Measurements from ENCODE around the gene JUNB.
A peak's percentile ranks its signal among the peaks of the same experiment; 100 is the strongest.

JUNB gene

DNA sequence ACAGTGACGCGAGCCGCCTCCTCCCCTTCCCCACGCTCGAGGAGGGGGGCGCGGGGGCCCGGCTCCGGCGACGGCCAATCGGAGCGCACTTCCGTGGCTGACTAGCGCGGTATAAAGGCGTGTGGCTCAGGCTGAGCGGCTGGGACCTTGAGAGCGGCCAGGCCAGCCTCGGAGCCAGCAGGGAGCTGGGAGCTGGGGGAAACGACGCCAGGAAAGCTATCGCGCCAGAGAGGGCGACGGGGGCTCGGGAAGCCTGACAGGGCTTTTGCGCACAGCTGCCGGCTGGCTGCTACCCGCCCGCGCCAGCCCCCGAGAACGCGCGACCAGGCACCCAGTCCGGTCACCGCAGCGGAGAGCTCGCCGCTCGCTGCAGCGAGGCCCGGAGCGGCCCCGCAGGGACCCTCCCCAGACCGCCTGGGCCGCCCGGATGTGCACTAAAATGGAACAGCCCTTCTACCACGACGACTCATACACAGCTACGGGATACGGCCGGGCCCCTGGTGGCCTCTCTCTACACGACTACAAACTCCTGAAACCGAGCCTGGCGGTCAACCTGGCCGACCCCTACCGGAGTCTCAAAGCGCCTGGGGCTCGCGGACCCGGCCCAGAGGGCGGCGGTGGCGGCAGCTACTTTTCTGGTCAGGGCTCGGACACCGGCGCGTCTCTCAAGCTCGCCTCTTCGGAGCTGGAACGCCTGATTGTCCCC, at the start of gene JUNB:
TSS of gene JUNB (plus strand) at position 142 of the 706 bp plus-strand sequence. CDS start at position 428, 286 bp downstream.
- peak; percentile 83 for DNase-seq

DNA sequence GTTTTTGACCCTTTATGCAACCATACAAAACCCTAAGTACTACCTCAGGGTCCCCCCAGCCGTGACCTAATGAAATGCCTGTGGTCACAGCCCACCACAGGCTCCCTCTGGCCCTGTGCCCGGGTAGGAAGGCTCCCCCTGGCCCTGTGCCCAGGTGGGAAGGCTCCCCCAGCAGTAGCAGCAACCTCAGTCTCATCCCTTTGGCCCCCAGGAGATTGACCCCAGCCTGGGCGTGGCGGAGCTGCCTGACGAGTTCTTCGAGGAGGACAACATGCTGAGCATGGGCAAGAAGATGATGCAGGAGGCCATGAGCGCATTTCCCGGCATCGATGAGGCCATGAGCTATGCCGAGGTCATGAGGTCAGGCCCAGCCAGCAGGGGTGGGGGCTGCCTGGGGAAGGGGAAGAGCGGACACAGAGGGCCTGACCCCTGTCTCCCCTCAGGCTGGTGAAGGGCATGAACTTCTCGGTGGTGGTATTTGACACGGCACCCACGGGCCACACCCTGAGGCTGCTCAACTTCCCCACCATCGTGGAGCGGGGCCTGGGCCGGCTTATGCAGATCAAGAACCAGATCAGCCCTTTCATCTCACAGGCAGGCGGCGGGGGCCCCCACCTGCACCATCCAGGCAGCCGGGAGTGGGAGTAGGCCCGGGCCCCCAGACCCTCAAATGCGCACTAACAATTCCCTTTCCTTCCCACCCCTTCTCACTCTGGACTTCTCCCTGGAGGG, 46.0 kb upstream of the JUNB start:
- DNase-seq: no peak

DNA sequence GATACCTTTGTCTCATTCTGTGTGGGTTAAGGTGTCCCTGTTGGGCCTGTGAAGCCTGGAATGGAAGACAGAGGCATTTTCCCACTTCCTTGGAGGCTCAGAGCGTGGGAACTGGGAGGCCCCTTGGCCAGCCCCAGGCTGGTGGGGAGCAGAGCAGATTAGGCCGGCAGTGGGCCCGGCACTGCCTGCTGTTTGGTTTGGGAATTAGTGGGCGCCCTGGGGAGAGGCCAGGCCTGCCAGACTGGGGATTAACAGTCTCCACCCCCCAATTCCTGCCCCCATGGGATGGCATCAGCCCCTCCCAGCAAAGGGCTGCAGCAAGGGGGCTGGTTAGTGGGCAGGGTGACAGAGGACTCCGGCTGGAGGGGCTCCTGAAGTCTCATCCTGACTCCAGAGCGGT, 42.8 kb upstream of the JUNB start:
- DNase-seq: no peak

DNA sequence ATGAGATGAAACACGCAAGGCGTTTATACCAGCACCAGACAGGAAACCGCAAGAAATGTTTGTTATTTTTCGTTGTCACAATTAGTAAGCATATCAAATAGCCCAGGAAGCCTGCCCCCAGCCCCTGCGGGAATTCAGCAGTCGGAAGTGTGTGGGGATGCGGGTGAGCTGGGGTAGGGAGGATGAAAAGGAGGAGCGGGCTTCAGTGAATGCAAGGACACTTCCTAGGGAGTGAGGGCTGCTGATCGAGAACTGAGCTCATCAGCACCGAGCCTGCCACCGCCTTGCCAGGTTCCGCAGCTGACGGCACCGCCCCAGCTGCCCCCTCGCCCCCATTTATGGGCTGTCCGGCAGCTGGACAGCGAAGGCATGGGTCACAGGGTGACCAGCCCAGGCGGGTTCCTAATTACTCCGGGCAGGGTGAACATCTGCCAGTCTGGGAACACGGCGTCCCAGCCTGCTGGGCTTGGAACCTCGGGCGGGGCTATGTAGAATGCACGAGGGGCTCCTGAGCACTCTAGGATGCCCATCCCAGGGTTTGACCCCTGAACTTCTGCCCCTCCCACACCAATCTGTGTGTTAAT, 41.3 kb upstream of the JUNB start:
- DNase-seq: peak; percentile 91

DNA sequence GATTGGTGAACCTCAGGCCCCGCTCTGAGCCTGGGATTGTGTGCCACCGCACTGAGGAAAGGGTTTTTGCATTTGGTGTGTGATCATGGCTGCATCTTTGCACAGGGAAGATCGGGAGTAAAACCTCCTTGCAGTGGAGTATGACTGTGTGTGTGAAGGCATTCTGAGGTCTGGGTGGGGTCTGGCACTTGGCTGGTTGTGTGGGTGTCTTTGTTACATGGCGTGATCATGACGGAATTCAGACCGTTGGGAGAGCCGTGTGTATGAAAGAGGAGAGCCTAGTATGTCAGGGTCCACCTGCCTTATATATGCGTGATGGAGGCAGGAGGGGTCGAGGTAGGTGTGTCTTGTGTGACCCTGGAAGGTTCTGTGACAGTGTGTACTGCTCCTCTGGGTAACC, 40.4 kb upstream of the JUNB start:
- DNase-seq: no peak

DNA sequence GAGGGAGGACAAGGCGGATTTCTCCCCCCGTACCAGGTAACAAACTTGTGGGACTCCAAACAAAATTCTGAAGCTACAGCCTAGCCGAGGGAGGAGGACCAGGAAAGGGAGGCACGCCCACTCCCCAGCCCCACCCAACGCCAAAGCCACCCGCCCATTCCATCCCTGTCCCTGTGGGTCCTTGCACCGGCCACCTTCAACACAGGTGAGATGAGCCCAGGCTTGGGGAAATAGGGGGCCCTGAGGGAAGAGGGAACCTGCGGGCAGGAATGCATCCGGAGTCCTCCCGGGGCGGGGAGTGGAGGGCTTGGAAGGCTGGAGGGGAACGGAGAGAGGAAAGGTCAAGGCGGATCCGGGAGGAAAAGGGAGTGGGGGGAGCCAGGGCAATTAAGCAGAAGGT, 39.7 kb upstream of the JUNB start, which contains the start of gene BEST2:
TSS of gene BEST2 (plus strand) at position 157 of the 400 bp plus-strand sequence. CDS start 802 bp downstream, outside the sequence.
- DNase-seq: no peak

DNA sequence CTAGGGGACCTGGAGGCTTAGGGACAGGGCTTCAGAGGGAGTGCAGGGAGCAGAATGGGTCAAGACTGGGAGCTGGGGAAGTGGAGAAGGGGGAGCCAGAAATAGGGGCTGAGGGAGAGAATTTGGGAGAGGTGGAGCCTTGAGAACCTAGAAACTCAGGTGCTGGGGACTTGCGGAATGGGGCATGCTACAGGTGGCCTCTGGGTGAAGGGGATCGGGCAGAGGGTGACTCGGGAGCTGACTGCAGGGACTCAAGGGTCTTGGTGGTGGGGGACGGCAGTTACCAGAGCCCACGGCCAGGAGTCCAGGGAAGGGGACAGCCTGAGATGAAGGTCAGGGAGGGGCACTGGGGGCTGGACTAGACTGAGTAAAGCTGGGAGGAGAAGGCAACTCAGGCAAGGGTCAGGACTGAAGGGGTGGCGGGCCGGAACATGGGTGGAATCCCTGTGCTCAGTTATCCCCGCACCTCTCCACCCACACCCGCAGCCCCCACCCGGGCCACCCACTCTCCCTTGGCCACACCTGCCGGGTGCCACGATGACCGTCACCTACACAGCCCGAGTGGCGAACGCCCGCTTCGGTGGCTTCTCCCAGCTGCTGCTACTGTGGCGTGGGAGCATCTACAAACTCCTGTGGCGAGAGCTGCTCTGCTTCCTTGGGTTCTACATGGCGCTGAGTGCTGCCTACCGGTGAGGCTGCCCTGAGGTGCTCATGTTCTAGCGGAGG, 39.1 kb upstream of the JUNB start:
- no peak for DNase-seq

DNA sequence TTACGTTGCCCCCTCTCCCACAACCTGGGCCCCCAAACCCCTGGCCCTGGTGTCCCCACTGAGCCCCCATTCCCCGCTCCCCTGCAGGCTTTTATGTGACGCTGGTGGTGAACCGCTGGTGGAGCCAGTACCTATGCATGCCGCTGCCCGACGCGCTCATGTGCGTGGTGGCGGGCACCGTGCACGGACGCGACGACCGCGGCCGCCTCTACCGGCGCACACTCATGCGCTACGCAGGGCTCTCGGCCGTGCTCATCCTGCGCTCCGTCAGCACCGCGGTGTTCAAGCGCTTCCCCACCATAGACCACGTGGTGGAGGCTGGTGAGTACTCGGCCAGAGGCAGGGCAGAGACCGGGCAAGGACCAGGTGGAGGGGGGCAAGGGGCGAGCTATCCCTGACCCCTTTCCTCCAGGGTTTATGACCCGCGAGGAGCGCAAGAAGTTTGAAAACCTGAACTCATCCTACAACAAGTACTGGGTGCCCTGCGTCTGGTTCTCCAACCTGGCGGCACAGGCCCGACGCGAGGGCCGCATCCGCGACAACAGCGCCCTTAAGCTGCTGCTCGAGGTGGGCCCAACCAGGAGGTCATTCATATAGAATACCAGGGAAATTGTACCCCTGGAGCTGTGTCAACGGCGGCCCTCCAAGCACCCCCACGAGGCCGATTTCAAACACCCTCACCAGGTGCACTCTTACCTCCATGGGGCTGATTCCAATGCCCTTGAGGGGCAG, 36.7 kb upstream of the JUNB start:
- DNase-seq: no peak

DNA sequence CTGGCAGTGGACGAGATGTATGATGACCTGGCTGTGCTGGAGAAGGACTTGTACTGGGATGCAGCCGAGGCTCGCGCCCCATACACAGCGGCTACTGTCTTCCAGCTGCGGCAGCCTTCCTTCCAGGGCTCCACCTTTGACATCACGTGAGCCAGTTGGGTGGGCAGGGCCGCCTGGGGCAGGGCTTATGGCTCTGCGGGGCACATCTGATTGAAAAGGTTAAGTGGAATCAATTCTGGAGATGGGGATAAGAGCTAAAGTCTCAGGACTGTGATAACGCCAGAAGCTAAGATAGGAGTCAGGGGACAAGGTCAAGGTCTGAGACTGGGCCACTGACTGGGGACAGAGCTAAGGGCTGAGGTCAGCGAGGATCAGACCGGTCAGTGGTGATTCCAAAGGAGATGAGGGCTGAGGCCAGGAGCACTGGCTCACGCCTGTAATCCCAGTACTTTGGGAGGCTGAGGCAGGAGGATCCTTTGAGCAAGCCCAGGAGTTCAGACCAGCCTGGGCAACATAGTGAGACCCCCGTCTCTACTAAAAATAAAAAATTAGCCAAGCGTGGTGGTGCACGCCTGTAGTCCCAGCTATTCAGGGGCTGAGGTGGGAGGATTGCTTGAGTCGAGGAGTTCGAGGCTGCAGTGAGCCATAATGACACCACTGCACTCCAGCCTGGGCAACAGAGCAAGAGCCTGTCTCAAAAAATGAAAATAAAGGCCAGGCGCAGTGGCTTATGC, 35.0 kb upstream of the JUNB start:
- DNase-seq: no peak

DNA sequence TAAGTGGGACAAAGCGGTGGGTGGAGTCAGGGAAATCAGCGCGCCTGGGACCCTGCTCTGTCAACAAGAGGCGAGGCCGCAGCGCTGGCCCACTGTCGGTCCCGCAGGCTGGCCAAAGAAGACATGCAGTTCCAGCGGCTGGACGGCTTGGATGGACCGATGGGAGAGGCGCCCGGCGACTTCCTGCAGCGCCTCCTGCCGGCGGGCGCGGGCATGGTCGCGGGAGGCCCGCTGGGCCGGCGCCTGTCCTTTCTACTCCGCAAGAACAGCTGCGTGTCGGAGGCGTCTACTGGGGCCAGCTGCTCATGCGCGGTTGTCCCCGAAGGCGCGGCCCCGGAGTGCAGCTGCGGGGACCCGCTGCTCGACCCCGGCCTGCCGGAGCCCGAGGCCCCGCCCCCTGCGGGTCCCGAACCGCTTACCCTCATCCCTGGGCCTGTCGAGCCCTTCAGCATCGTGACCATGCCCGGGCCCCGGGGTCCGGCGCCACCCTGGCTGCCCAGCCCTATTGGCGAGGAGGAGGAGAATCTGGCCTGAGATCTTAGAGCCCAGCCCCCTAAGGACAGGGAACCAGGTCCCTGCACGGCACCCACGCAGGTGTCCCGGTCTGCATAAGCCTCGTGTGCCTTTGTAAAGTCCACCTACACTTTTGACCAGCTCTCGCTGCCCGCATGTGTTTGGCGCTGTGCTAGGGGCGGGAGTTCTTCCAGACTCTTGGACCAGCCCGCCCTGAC, 33.6 kb upstream of the JUNB start:
- peak; percentile 54 for DNase-seq

DNA sequence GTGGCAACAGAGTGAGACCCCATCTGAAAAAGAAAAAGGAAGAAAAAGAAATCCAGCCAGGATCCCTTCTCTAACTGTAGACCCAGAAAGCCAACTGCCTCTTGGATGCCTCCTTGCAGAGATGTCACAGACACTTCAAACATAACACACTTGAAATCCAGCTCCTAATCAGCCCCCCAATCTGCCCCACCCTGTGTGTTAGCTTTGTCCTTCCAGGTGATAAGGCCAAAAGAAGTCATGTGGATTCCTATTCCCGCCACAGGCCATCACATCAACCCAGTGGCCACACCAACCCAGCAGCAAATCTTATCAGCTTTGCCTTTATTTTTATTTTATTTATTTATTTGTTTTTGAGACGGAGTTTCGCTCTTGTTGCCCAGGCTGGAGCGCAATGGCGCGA, 31.6 kb upstream of the JUNB start:
- no peak for DNase-seq

DNA sequence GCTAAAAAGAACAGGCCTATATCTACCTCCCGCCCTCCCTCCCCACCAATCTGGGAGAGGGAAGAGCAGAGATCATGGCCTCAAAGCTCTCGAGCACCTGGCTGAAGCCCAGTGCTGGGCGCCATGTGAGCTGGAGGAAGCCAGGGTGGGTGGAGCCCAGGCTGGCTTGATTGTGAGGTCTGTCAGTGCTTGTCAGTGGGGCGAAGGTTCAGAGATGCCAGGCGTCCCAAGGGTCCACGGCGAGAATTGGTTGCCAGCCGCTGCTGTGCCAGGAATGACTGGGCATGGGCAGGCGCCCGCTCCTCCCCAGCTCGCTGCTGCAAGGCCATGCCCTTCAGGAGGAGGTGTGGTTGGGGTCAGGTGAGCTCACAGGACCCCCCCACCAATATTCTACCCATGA, 28.2 kb upstream of the JUNB start:
- DNase-seq: no peak

DNA sequence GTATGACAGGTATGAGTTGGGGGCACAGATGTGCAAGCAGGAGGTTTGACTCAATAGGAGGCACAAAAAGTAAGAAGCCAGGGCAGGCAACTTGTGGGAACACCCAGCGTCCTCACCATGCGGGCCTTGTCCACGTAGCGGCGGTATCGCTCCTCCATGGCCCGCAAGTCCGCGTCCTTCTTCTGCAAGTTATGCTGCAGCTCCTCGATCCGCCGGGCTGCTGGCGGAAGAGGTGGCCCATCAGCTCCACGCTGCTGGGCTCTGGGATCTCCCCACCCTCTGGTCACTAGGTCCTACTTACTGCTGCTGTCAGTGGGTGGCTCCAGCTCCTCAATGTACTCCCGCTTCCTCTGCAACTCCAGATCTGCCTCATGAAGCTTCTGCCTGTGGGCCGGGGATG, 26.6 kb upstream of the JUNB start:
- no peak for DNase-seq

DNA sequence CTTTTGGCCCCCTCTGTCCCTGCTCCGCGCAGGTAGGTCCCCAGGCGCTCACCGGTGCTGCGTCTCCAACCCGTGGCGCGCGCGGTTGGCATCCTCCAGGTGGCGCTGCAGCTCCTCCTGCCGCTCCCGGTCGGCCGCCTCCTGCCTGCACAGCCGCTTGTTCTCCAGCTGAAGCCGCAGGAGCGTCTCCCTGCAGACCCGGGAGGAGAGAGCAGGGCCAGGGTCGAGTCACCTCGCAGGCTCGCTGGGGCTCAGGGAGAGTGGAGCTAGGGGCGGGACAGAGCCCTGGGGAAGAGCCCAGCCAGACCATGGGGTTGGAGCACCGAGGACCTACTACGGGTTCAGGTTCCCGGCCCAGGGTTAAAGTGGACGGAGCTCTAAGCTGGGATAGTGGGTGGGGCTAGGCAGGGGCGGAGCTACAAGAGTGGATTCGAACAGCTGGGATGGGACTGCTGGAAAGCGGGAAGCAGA, 25.2 kb upstream of the JUNB start:
- DNase-seq: no peak

DNA sequence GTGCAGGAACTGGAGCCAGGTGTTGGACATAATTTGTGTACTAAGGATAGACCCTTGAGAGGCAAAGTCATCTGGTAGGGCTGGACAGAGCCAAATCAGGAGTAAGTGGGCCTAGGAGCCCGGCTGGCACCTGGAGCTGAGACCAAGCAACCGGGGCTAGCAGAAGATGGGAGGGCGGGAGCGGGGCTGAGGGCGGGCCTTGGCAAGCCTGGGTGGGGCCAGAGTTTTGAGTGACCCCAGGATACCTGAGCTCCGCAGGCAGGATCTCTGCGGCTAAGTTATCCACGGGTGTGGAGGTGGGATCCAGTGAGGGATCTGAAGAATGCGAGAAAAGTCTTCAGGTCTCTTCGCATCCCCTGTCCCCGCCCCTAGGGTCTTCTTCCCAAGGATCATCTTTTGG, 24.1 kb upstream of the JUNB start:
- DNase-seq: no peak

DNA sequence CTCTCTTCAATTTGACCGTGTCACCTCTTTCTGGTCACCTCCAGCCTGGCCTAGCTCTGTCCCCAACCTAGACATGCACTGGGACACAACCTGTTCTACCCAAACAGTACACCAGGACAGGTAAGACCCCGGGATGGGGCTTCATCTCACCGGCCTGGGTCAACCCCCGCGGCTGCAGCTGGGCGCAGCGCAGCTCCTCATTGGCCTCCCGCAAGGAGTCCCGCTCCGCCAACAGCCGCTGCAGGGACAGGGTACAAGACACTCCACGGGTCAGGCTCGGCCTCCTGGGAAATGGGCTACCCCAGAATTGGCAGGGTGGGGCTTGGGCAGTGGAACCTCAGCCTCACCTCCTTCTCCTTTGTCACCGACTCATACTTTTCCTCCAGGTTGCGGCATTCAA, 23.6 kb upstream of the JUNB start:
- DNase-seq: no peak

DNA sequence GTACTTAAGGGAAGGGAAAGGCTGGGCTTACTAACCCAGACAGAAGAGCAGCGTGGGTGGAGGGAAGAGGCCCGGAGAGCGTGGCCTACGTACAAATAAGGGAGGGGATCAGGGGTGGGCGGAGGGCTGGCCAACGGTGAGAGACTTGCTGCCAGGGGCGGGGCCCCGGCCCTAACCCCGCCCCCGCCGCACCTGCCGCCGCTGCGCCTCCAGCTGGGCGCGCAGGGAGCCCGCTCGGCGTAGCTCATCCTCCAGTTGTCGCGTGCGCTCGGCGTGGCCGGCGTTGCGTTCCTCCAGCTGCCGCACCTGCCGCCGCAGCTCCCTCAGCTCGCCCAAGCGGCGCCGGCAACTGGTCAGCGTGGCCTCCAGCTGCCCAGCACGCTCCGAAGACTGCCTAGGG, 21.6 kb upstream of the JUNB start:
- DNase-seq: no peak

DNA sequence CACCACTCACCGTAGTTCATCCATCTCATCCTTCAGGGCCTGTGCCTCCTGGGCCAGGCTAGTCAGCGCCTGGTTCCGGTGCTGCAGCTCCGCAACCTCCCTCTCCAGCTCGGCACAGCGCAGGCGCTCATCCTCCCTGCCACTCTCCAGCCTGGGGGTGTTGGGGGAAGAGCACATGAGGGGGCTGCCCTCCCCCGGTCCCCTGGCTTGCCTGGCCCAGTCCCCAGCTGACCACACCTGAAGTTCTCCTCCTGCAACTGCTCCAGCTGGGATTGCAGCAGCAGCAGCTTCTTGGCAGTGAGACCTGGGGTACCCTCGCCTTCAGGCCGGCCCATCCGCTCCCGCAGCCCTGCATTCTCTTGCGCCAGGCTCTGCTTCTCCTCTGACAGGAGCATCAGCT, 20.4 kb upstream of the JUNB start:
- DNase-seq: no peak

DNA sequence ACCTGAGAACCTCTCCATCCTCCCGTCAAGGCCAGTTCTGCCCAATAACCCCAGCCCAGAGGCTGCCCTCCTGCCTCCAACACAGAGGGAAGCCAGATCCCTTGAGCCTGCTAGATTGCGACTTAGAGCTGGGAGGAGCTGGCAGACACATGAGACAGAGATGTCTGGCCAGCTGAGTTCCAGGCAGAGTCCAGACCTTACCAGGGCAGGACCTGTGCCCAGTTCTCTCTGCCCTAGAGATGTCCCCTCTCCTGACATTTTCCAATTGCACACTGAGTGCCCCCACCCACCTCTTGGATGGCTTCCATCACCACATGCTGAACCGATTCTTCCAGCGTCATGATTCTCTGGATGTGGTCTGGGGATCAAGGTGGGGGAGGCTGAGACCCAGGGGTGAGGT, 19.0 kb upstream of the JUNB start:
- no peak for DNase-seq

DNA sequence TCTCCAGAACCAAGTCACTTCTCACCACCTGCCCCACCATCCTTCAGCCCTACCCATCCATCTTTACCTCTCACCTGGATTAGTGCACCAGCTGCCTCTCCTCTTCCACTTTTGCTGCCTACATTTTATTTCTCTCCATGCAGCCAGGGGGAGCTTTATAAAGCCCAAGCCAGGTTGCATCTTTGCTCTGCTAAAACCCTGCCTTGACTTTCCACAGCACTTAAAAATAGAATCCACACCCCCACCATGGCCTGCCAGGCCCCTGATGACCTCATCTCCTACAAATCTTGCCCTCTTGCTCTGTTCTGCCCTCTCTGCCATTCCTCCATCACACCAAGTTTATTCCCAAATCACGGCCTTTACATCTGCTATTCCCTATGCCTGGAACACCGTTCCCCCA, 17.7 kb upstream of the JUNB start:
- DNase-seq: peak; percentile 34

Measured in NCI-H2171 treated with DMSO at 0.1 percent for 48 hours (cell line).